ENCODE results near the gene NEXMIF.
"Not testable (repeated sequence)": the region's sequence is repeated elsewhere in the genome, so short reads cannot be mapped to it uniquely, and the experiment has no call there.

NEXMIF gene

DNA sequence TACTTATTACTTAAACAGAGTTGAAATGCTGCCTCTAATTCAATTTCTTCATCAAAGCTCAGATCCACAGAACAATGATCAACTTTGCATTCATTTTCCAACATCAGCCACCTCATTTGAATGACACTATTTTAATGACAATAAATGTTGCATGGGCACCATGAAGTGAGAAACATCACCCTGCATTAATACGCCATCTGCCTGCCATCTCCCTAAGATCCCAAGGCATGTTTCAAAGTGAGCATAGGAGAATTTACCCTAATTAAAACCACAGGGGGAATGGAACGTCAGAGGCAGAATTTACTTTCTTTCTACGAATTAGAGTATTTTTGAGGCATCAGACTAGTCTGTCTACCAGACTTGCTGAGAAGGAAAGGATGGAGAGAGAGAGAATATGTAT, 32.7 kb downstream of the NEXMIF start:
- Histone ChIP-seq H3K4me3 (ENCODE audit: low read depth in 1 of 2, low read length in 2 of 2) (no peak overlapping the region), H3K9ac (ENCODE audit: low read length) (no peak overlapping the region), H3K27me3 (ENCODE audit: control insufficient read depth in 1 of 2, insufficient read depth in 2 of 2, low read length in 2 of 2) (no peaks in the 10 kb centered on the region), H3K27ac (ENCODE audit: low read depth, low read length) (no peak overlapping the region), H3K4me1 (ENCODE audit: insufficient read depth, low read length) (no peaks in the 10 kb centered on the region), H3K9me3 (ENCODE audit: low read length) (no peaks in the 10 kb centered on the region), H3K36me3 (ENCODE audit: insufficient read depth, low read length) (no peaks in the 10 kb centered on the region)

DNA sequence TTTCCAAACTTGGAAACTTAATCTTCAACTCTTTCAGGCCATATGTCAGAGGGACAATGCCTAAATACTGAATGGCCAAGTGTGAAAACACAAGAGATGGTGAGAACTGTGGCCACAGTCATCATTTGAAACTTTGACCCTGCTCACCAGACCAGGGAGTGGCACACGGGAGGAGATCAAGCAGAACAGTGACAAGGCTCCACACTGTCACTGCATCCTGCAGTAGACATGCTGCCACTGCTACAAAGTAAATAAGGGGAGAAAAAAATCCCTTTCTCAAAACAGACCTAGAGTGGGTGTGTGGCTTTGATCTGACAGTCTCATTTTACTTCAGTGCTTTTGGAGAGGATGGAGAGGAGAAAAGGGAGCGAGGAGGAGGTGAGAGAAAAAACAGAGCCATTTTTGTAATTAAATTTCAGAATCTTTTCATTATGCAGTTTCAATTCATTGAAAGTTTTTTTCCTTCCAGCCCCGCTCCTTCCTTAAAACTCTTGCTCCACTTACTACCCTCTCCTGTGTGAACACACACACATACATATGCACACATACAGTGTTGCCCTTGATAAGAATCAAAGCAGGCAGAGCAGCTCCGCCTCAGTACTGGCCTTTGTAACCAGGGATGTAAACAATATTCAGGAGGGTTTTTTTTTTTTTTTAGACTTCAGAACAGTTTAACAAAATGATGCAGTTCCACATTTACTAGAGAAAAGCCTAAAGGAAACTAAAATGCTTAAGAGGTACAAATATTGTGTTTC, 34.4 kb downstream of the NEXMIF start:
- Histone ChIP-seq H3K27me3 (ENCODE audit: control insufficient read depth in 1 of 2, insufficient read depth in 2 of 2, low read length in 2 of 2) (no peaks in the 10 kb centered on the region), H3K4me3 (ENCODE audit: low read depth in 1 of 2, low read length in 2 of 2) (no peak overlapping the region), H3K9me3 (ENCODE audit: low read length) (no peaks in the 10 kb centered on the region), H3K36me3 (ENCODE audit: insufficient read depth, low read length) (no peaks in the 10 kb centered on the region), H3K9ac (ENCODE audit: low read length) (no peak overlapping the region), H3K4me1 (ENCODE audit: insufficient read depth, low read length) (no peaks in the 10 kb centered on the region), H3K27ac (ENCODE audit: low read depth, low read length) (no peak overlapping the region)

DNA sequence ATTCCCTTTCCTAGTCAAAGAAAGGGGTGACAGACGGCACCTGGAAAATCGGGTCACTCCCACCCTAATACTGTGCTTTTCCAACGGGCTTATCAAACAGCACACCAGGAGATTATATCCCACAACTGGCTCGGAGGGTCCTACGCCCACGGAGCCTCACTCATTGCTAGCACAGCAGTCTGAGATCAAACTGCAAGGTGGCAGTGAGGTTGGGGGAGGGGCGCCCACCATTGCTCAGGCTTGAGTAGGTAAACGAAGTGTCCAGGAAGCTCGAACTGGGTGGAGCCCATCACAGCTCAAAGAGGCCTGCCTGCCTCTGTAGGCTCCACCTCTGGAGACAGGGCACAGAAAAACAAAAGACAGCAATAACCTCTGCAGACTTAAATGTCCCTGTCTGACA, 42.9 kb downstream of the NEXMIF start:
- not testable (repeated sequence) for H3K4me3 ChIP-seq (ENCODE audit: low read depth in 1 of 2, low read length in 2 of 2); H3K9ac ChIP-seq (ENCODE audit: low read length); H3K27me3 ChIP-seq (ENCODE audit: control insufficient read depth in 1 of 2, insufficient read depth in 2 of 2, low read length in 2 of 2); H3K36me3 ChIP-seq (ENCODE audit: insufficient read depth, low read length); H3K9me3 ChIP-seq (ENCODE audit: low read length); H3K4me1 ChIP-seq (ENCODE audit: insufficient read depth, low read length); H3K27ac ChIP-seq (ENCODE audit: low read depth, low read length)

DNA sequence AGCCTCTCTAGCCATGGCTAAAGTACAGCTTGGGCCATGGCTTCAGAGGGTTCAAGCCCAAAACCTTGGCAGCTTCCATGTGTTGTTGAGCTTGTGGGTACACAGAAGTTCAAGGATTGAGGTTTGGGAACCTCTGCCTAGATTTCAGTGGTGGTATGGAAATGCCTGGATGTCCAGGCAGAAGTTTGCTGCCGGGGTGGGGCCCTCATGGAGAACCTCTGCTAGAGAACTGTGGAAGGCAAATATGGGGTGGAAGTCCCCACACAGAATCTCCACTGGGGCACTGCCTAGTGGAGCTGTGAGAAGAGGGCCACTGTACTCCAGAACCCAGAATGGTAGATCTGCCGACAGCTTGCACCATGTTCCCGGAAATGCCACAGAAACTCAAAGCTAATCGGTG, 59.5 kb downstream of the NEXMIF start:
- H3K4me1 ChIP-seq (ENCODE audit: insufficient read depth, low read length): no peaks in the 10 kb centered on the region
- H3K36me3 ChIP-seq (ENCODE audit: insufficient read depth, low read length): no peaks in the 10 kb centered on the region

DNA sequence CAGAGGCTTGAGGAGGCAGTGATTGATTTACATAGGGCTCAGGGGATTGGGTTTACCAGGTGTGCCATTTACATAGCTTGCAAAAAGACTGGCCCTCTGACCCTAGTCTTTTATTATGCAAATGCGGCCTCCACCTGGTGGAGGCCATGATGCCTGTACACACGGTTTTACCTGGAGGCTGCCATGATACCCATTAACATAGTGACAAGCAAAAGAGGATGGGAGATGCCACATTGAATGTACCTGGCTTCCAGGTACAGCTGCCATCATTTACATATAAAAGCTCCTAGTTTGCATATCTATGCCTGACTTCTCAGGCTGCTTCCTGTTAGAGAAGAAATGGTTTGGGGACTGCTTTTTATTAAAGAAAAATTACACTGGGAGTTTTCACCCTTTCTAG, 72.0 kb downstream of the NEXMIF start:
- Histone ChIP-seq H3K27me3 (ENCODE audit: control insufficient read depth in 1 of 2, insufficient read depth in 2 of 2, low read length in 2 of 2) (no peaks in the 10 kb centered on the region), H3K4me1 (ENCODE audit: insufficient read depth, low read length) (no peaks in the 10 kb centered on the region), H3K36me3 (ENCODE audit: insufficient read depth, low read length) (no peaks in the 10 kb centered on the region), H3K9ac (ENCODE audit: low read length) (no peak overlapping the region), H3K27ac (ENCODE audit: low read depth, low read length) (no peak overlapping the region), H3K4me3 (ENCODE audit: low read depth in 1 of 2, low read length in 2 of 2) (no peak overlapping the region), H3K9me3 (ENCODE audit: low read length) (peaks cover 9% of the 10 kb centered on the region)

More for the DNA sequence above, 59.5 kb downstream of the NEXMIF start:
- H3K9ac ChIP-seq (ENCODE audit: low read length): no peak overlapping the region
- no peak overlapping the region for H3K27ac ChIP-seq (ENCODE audit: low read depth, low read length)
- H3K27me3 ChIP-seq (ENCODE audit: control insufficient read depth in 1 of 2, insufficient read depth in 2 of 2, low read length in 2 of 2): no peaks in the 10 kb centered on the region
- H3K9me3 ChIP-seq (ENCODE audit: low read length): no peaks in the 10 kb centered on the region
- no peak overlapping the region for H3K4me3 ChIP-seq (ENCODE audit: low read depth in 1 of 2, low read length in 2 of 2)

DNA sequence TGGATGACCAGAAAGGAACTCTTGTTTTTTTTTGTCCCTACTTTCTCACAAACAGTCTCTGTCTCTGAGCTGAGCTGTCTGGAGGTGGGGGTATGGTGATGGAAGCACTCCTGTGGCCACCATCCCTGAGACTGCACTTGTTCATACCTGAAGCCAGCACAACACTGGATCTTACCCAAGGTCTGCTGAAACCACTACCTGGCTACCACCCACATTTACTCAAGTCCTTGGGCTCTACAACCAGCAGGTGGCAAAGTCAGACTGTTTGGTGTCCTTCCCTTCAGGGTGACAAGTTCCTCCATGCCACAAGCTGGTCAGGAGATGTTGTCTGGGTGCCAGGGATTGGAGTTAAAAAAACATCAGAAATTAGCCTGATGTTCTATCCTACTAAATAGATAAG, 89.7 kb downstream of the NEXMIF start:
- Histone ChIP-seq H3K9ac (ENCODE audit: low read length) (no peak overlapping the region), H3K9me3 (ENCODE audit: low read length) (no peaks in the 10 kb centered on the region), H3K27me3 (ENCODE audit: control insufficient read depth in 1 of 2, insufficient read depth in 2 of 2, low read length in 2 of 2) (no peaks in the 10 kb centered on the region), H3K27ac (ENCODE audit: low read depth, low read length) (no peak overlapping the region), H3K4me3 (ENCODE audit: low read depth in 1 of 2, low read length in 2 of 2) (no peak overlapping the region), H3K36me3 (ENCODE audit: insufficient read depth, low read length) (no peaks in the 10 kb centered on the region), H3K4me1 (ENCODE audit: insufficient read depth, low read length) (no peaks in the 10 kb centered on the region)

DNA sequence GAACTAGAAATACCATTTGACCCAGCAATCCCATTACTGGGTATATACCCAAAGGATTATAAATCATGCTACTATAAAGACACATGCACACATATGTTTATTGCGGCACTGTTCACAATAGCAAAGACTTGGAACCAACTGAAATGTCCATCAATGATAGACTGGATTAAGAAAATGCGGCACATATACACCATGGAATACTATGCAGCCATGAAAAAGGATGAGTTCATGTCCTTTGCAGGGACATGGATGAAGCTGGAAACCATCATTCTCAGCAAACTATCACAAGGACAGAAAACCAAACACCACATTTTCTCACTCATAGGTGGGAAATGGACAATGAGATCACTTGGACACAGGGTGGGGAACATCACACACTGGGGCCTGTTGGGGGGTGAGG, 105.5 kb downstream of the NEXMIF start:
- not testable (repeated sequence) for H3K9ac ChIP-seq (ENCODE audit: low read length); H3K4me3 ChIP-seq (ENCODE audit: low read depth in 1 of 2, low read length in 2 of 2); H3K27me3 ChIP-seq (ENCODE audit: control insufficient read depth in 1 of 2, insufficient read depth in 2 of 2, low read length in 2 of 2); H3K9me3 ChIP-seq (ENCODE audit: low read length); H3K36me3 ChIP-seq (ENCODE audit: insufficient read depth, low read length); H3K27ac ChIP-seq (ENCODE audit: low read depth, low read length); H3K4me1 ChIP-seq (ENCODE audit: insufficient read depth, low read length)

DNA sequence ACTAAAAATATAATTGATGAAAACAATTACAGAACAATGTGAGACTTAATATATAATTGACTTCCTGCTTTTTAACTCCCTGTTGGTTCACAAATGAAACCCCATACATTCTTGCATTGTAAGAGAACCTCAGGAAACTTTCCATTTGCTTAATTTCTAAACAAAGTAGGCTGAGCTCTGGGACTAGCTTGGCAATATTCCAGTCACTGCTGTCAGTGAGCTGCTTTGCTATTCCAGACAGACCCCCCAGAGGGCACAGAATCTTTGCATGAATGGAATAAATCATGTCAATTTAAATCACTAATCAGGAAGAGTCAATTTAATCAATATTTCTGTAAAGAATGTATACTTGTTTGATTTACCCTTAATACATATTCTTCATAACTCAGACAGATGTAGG, 110.6 kb downstream of the NEXMIF start:
- Histone ChIP-seq H3K4me1 (ENCODE audit: insufficient read depth, low read length) (no peaks in the 10 kb centered on the region), H3K36me3 (ENCODE audit: insufficient read depth, low read length) (no peaks in the 10 kb centered on the region), H3K27me3 (ENCODE audit: control insufficient read depth in 1 of 2, insufficient read depth in 2 of 2, low read length in 2 of 2) (no peaks in the 10 kb centered on the region), H3K27ac (ENCODE audit: low read depth, low read length) (no peak overlapping the region), H3K9ac (ENCODE audit: low read length) (no peak overlapping the region), H3K4me3 (ENCODE audit: low read depth in 1 of 2, low read length in 2 of 2) (no peak overlapping the region), H3K9me3 (ENCODE audit: low read length) (no peaks in the 10 kb centered on the region)

DNA sequence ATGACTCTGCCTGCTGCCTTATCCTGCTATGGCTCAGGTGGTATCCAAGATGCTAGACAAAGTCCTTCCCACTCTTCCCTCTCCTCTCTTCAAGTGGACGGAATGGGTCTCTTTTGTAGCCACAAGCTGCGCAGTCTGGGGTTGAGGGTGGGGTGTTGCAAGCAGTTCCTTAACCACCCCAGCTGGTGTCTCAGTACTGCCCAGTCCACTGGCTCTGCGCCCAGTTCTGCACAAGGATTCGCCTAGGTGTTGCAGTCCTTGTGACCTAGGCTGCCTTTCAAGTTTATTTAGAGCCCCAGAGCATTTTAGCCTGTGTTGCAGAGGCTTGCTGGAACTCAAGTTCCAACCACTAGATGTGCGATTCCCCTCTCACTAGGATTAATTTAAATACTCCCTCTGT, 120.7 kb downstream of the NEXMIF start:
- H3K27me3 ChIP-seq (ENCODE audit: control insufficient read depth in 1 of 2, insufficient read depth in 2 of 2, low read length in 2 of 2): no peaks in the 10 kb centered on the region
- no peaks in the 10 kb centered on the region for H3K9me3 ChIP-seq (ENCODE audit: low read length)
- no peak overlapping the region for H3K4me3 ChIP-seq (ENCODE audit: low read depth in 1 of 2, low read length in 2 of 2)
- H3K9ac ChIP-seq (ENCODE audit: low read length): no peak overlapping the region
- no peaks in the 10 kb centered on the region for H3K36me3 ChIP-seq (ENCODE audit: insufficient read depth, low read length)
- H3K27ac ChIP-seq (ENCODE audit: low read depth, low read length): no peak overlapping the region
- H3K4me1 ChIP-seq (ENCODE audit: insufficient read depth, low read length): no peaks in the 10 kb centered on the region

DNA sequence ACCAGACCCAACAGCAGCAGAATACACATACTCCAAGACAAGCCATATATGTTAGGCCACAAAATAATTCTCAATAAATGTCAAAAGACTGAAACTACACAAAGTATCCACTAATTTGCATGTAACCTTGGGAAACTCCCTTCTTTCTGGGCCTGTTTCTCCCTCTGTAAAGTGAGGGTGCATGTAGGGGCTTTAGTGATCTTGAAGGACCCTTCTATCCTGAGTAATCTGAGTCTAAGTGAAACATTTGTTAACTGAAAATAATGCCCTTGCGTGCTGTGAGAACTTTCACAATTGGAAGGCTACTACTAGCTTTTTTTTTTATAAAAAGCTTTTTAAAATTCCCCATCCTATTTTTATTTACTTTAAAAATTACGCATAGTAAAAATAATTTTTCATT, 125.2 kb downstream of the NEXMIF start:
- no peaks in the 10 kb centered on the region for H3K36me3 ChIP-seq (ENCODE audit: insufficient read depth, low read length)
- no peaks in the 10 kb centered on the region for H3K9me3 ChIP-seq (ENCODE audit: low read length)
- no peaks in the 10 kb centered on the region for H3K27me3 ChIP-seq (ENCODE audit: control insufficient read depth in 1 of 2, insufficient read depth in 2 of 2, low read length in 2 of 2)
- H3K4me1 ChIP-seq (ENCODE audit: insufficient read depth, low read length): no peaks in the 10 kb centered on the region
- no peak overlapping the region for H3K9ac ChIP-seq (ENCODE audit: low read length)
- H3K4me3 ChIP-seq (ENCODE audit: low read depth in 1 of 2, low read length in 2 of 2): no peak overlapping the region
- H3K27ac ChIP-seq (ENCODE audit: low read depth, low read length): no peak overlapping the region

DNA sequence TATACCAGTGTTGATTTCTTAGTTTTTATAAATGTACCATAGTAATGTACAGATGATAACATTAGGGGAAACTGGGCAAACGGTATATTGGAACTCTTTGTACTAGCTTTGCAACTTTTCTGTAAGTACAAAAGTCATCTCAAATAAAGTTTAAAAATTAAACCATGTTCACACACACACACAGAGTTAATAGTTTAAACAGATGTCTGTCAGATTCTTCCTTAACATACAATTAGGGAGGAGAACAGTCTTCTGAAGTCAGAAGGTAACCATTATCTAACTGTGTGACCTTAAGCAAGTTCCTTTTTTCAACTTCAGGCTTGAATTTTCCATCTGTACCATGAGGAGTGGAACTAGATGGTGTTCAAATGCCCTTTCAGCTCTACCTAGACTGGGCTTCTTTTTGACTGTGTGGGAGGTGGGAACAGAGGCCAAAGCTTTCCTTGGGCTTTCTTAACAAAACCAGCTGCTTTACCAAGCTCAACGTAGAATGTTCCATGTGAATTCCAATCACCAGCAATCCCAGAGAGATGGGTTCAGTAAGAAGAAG, 127.8 kb downstream of the NEXMIF start:
- Histone ChIP-seq H3K27me3 (ENCODE audit: control insufficient read depth in 1 of 2, insufficient read depth in 2 of 2, low read length in 2 of 2) (no peaks in the 10 kb centered on the region), H3K4me1 (ENCODE audit: insufficient read depth, low read length) (no peaks in the 10 kb centered on the region), H3K9ac (ENCODE audit: low read length) (no peak overlapping the region), H3K4me3 (ENCODE audit: low read depth in 1 of 2, low read length in 2 of 2) (no peak overlapping the region), H3K9me3 (ENCODE audit: low read length) (no peaks in the 10 kb centered on the region), H3K36me3 (ENCODE audit: insufficient read depth, low read length) (no peaks in the 10 kb centered on the region), H3K27ac (ENCODE audit: low read depth, low read length) (no peak overlapping the region)

DNA sequence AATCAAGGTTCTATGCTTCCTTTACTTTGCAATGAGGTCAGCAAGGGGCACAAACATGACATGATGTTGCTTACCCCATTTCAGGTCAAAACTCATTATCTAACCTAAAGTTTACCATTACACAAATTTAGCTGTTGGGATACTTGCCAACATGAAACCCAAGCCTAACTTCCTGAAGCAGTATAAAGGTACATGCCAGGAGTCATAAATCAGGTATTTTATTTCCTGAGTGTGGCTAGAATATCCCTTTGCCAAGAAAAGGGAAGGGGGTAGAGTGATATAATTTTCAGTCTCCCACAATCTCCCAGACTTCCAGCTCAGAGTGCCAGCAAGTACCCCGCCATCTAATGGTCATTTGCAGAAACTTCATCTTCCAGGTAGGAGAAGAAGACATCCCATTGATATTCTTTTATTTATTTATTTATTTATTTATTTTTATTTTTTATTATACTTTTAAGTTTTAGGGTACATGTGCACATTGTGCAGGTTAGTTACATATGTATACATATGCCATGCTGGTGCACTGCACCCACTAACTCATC, 136.6 kb downstream of the NEXMIF start:
- Histone ChIP-seq H3K27me3 (ENCODE audit: control insufficient read depth in 1 of 2, insufficient read depth in 2 of 2, low read length in 2 of 2) (no peaks in the 10 kb centered on the region), H3K9me3 (ENCODE audit: low read length) (no peaks in the 10 kb centered on the region), H3K36me3 (ENCODE audit: insufficient read depth, low read length) (no peaks in the 10 kb centered on the region), H3K9ac (ENCODE audit: low read length) (no peak overlapping the region), H3K4me3 (ENCODE audit: low read depth in 1 of 2, low read length in 2 of 2) (no peak overlapping the region), H3K27ac (ENCODE audit: low read depth, low read length) (no peak overlapping the region), H3K4me1 (ENCODE audit: insufficient read depth, low read length) (no peaks in the 10 kb centered on the region)

Measured in muscle layer of colon (tissue), 2 donors.